Bronchial epithelial cell (primary cell): ENCODE results near the gene AKR7A2. TPM values are rescaled to one million over a fixed set of nuclear protein-coding genes. Genes with fewer than 3 reads are reported as not detected.

Experiments used
- DNase-seq: peaks from one replicate; pipeline ENCODE4 v3.0.0-alpha.2; 2010; ENCODE audit warnings: low read depth
- FAIRE-seq: peaks from 2 replicates; lab custom pipeline; 2011; peaks lifted over from hg19 to GRCh38; lab: Jason Lieb, UNC
- H3K27me3 ChIP-seq: 2 replicates; pipeline ENCODE4 v1.5.1; 2011; ENCODE audit warnings: low read length; ENCODE audit not compliant: control insufficient read depth, insufficient read depth
- H3K36me3 ChIP-seq: 2 replicates; pipeline ENCODE4 v1.5.1; 2011; ENCODE audit warnings: low read length; ENCODE audit not compliant: control insufficient read depth, insufficient read depth
- H3K4me3 ChIP-seq: 2 replicates; pipeline ENCODE4 v1.5.1; 2011; ENCODE audit warnings: mild to moderate bottlenecking, low read depth, low read length, control low read depth
- total RNA-seq: library from RNA; depleted of rRNA; stranded (reverse); fragments of >200 nt; gene quantifications from 2 replicates; pipeline ENCODE4 v1.2.1, GENCODE V29; 2014
- TF ChIP-seq, protein P1 (sequence below): IDR thresholded peaks from 2 replicates; pipeline ENCODE4 v1.5.1; 2011; ENCODE audit warnings: mild to moderate bottlenecking, moderate library complexity, low read length, control low read depth, inconsistent platforms; ENCODE audit not compliant: insufficient read depth, severe bottlenecking

AKR7A2 gene
- total RNA-seq, 1 donor from 2014 or later = 54.8 TPM

DNA sequence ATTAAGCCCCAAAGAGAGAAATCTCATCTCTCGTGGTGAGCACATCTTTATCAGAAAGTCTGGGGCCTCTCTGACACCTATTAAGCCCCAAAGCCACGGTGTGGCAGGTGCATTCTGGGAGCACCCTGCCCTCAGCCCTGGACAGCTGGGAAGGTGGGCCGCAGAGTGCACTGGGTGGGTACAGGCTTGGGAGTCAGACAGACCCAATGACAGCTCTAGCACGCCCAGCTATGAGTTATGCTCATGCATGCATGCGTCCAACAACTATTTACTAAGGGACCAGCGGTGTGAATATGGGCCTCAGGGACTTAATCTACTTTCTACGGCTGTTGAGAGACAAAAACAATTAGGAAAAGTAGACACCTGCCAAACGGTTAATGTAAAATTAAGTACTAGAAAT is 46.8 kb upstream of the AKR7A2 start:
- TF ChIP-seq, protein P1, sequence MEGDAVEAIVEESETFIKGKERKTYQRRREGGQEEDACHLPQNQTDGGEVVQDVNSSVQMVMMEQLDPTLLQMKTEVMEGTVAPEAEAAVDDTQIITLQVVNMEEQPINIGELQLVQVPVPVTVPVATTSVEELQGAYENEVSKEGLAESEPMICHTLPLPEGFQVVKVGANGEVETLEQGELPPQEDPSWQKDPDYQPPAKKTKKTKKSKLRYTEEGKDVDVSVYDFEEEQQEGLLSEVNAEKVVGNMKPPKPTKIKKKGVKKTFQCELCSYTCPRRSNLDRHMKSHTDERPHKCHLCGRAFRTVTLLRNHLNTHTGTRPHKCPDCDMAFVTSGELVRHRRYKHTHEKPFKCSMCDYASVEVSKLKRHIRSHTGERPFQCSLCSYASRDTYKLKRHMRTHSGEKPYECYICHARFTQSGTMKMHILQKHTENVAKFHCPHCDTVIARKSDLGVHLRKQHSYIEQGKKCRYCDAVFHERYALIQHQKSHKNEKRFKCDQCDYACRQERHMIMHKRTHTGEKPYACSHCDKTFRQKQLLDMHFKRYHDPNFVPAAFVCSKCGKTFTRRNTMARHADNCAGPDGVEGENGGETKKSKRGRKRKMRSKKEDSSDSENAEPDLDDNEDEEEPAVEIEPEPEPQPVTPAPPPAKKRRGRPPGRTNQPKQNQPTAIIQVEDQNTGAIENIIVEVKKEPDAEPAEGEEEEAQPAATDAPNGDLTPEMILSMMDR = no peak
- Histone ChIP-seq H3K27me3 (no peaks in the 10 kb centered on the region), H3K36me3 (peaks cover 18% of the 10 kb centered on the region), H3K4me3 (no peak overlapping the region)
- no peak for DNase-seq
- FAIRE-seq = no peak

GRCh38 chr1:19357299-19357986 is 45.5 kb upstream of the AKR7A2 start:
- DNase-seq (no peak), FAIRE-seq (peak; percentile 81)
- H3K36me3 ChIP-seq = peaks cover 18% of the 10 kb centered on the region
- H3K4me3 ChIP-seq = no peak overlapping the region
- TF ChIP-seq, protein P1 = no peak
- no peaks in the 10 kb centered on the region for H3K27me3 ChIP-seq

DNA sequence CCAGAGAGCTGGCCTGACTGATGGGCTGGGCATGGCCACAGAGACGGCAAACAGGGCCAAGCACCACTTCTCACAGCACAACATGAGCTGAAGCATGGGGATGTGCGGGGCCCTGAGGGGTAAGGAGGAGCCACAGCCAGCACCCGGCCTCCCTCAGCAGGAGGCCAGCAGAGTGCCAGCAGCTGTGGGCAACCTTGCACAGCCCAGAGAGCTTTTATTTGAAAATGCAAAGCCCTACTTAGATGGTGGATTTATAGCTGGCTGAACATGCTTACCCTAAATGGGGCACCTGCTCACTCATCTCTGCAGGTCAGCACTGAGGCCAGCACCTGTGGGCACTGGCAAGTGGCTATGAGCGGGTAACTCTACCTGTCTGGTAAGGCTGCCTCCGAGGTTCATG is 44.3 kb upstream of the AKR7A2 start:
- TF ChIP-seq, protein P1 = no peak
- H3K27me3 ChIP-seq = no peaks in the 10 kb centered on the region
- FAIRE-seq (no peak), DNase-seq (no peak)
- no peak overlapping the region for H3K4me3 ChIP-seq
- peaks cover 18% of the 10 kb centered on the region for H3K36me3 ChIP-seq

DNA sequence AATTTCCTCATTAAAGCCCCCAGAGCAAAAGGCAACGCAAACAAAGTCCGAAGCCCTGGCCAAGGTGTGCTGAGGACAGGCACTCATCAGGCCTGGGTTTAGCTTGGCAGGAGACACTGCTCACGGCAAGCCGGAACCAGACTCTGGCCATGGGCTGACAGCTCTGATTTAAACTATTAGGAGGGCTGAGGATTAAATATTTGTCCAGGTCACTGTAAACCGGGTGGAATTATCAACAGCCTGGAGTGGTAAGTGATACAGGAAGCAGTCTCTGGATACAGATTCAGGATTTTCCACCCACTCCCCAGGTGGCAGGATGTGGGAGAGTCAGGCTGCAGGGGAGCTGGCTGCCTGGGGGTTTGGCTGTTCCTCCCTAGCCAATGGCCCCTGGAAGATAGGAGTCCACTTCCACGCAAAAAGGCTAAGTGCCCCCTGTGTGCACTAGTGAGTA is 42.6 kb upstream of the AKR7A2 start:
- Histone ChIP-seq H3K27me3 (no peaks in the 10 kb centered on the region), H3K4me3 (no peak overlapping the region), H3K36me3 (peaks cover 18% of the 10 kb centered on the region)
- no peak for FAIRE-seq
- TF ChIP-seq, protein P1 = no peak
- DNase-seq = no peak

DNA sequence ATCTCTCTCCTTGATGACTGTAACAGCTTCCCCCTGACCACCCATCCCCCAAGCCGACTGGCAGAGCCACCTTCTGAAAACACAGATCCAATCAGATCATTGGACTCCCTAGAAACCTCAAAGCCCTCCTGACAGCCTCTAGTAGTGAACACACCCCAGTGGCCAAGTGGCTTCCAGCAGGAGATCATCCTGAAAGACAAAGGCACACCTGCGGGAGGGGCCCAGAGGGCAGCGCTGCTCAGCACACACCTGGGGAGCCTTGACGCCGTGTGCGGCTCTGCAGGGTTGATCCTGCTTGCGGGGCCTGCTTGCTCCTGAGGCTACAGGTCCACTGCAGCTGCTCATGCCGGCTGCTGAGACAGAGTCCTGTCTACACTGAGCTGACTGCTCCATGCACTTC is 41.7 kb upstream of the AKR7A2 start:
- Histone ChIP-seq H3K36me3 (peaks cover 21% of the 10 kb centered on the region), H3K4me3 (no peak overlapping the region), H3K27me3 (no peaks in the 10 kb centered on the region)
- FAIRE-seq (no peak), DNase-seq (no peak)
- TF ChIP-seq, protein P1 = no peak

DNA sequence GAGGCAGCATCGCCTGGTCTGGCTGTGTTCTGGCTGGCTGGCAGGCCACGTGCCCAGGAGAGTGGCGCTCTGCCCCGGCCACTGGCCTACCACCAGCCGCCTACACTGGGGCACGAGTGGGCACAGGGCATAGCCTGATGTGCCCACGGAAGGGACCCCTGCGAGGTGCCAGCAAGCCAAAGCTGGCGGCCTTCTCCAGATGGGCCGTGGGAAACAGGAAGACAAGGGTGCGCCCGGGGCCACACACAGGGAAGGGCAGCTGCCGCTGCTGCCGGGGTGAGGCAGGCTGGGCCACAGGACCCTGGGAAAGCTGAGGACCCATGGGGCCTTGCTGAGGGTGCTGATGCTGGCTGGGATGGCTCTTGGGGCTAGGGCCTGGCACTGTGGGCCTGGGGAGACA is 40.9 kb upstream of the AKR7A2 start:
- FAIRE-seq (no peak), DNase-seq (no peak)
- TF ChIP-seq, protein P1 = no peak
- H3K36me3 ChIP-seq = peaks cover 21% of the 10 kb centered on the region
- H3K27me3 ChIP-seq = no peaks in the 10 kb centered on the region
- no peak overlapping the region for H3K4me3 ChIP-seq
